Thoracic aorta endothelial cell (primary cell): ENCODE results near the gene TANGO6. TPM values are rescaled to one million over a fixed set of nuclear protein-coding genes. Genes with fewer than 3 reads are reported as not detected.

Experiments used
- small RNA-seq: library from RNA; depleted of rRNA; stranded (forward); fragments of <200 nt; gene quantifications from one replicate; pipeline ENCODE3, GENCODE V24; 2012
- total RNA-seq: library from RNA; depleted of rRNA; stranded (reverse); fragments of >200 nt; gene quantifications from 2 replicates; pipeline ENCODE4 v1.2.3, GENCODE V29; 2012

Gene TANGO6
- 24.3 and 25.8 TPM in 2 replicates for total RNA-seq

DNA sequence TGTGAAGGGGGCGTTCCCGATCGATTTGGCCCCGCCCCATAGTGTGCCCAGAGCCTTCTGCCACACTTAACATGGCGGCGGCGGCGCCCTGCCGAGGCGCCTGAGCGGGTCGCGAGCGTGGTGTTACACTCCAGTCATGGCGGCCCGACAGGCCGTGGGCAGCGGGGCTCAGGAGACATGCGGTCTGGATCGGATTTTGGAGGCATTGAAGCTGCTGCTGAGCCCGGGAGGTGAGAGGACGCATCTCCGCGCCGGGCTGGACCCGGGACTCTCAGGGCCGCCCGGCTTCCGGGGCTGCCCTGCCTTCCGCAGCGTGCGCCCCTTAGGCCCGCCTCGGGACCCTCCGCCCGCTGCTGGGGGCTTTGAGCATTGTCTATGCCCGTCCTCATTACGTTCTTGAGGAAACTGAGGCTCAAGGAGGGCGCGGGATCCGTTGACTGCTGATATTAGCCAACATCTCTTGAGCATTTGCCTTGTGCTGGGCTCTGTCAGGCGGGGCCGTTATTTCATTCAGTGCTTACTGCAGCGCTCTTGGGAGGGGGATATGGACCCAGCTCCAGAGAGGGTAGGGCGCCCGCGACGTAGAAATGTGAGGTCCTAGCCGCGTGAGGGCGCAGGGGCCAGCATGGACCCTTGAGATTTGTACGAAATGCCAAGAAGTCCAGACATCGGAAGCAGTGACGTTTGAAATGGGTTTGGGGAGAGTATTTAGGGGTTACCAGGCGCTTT is at the start of gene TANGO6:
TANGO6 (plus strand) TSS at position 50 of the 729 bp plus-strand sequence; CDS start at position 137, 87 bp downstream.

GRCh38 chr16:69105501-69106361 is 262.4 kb downstream of the TANGO6 start, which contains the start of gene HAS3:
TSS of gene HAS3 (plus strand) at chr16:69105653. CDS start at chr16:69109396, 3,743 bp downstream.

DNA sequence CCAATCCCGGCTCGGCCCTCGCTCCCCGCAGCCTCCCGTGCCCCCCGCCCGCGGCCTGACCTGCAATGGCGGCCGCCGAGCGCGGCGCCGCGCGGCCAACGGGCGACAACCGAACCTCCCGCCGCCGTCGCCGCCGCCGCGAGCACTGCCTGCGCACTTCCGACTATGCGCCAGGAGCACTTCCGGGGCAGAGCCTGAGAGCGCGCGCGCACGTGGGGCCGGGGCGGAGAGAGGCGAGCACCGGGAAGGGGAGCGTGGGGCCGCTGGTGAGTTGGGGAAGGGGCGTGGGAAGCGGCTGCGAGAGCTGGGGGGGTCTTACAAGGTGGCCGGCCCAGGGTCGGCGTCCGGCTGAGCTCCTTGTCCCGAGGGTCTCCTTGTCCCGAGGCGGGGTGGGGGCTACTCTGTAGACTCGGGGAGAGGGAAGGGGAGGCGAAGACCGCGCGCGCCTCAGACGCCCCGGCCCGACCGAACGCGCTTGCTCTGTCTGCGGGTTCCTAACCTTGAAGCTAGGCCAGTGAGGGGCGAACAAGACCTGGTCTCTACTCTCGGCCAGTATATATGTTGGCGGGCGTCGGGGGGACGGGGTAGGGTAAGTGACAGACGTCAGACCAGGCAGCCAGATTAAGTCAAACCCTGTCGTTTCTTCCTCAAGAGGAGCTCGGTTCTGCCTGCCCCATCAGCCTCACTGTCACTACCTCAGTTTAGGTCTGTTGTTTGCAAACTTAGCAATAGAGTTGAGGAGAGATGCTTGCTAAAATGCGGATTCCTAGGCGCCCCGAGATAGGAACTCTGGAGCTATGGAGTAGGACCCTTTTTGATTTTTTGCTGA is 289.3 kb downstream of the TANGO6 start, which contains the start of the genes CHTF8 and UTP4:
CHTF8 (minus strand) TSS at position 165 of the 829 bp plus-strand sequence. CDS start 11,130 bp downstream, outside the sequence.
UTP4 (plus strand) TSS at position 226 of the 829 bp plus-strand sequence. CDS start 811 bp downstream, outside the sequence.

Small RNAs within 50 kb of the gene (small RNA-seq; reads per million reads assigned to genes)
- gene RF00019, result not detected
- gene RF00066, result not detected
- gene RNU6-898P, result not detected

Other genes starting within 250 kb of the TANGO6 start
- not detected in 2 replicates for gene CDH3, start 198.2 kb upstream of the TANGO6 start, total RNA-seq
- gene CDH1, start 106.2 kb upstream of the TANGO6 start, total RNA-seq, result not detected in 2 replicates